Activated CD8-positive, alpha-beta T cell treated with anti-CD3 and anti-CD28 coated beads, Interleukin-2, amount 10 ng/mL, durations not matched to agents 7 days and 5 days (primary cell): ENCODE data around the gene VAPA. TPM values are rescaled to one million over a fixed set of nuclear protein-coding genes. Genes with fewer than 3 reads are reported as not detected.
"Not testable (repeated sequence)": the region's sequence is repeated elsewhere in the genome, so short reads cannot be mapped to it uniquely, and the experiment has no call there.

Experiments
- ATAC-seq: fragments of 150-1000 bp; cut with Tn5 transposase; one replicate; pipeline ENCODE4 v1.10.0; 2021; ENCODE audit warnings: moderate library complexity
- CTCF ChIA-PET: fragments of 350-600 bp; sonication (Branson Sonifier 250); formaldehyde crosslinking; loops from one replicate; lab custom pipeline; 2021; ENCODE audit warnings: antibody characterized with exemption; lab: Charles Lee
- POLR2A ChIA-PET: fragments of 350-600 bp; sonication (Branson Sonifier 250); formaldehyde crosslinking; loops from one replicate; lab custom pipeline; 2021; ENCODE audit warnings: antibody characterized with exemption; lab: Charles Lee
- DNase-seq: peaks from one replicate; pipeline ENCODE4 v3.0.0-alpha.2; 2020
- H3K27ac Mint-ChIP-seq: one replicate; pipeline ENCODE4 v1.8.0; 2021; ENCODE audit warnings: mild to moderate bottlenecking, mixed read lengths
- H3K27me3 Mint-ChIP-seq: one replicate; pipeline ENCODE4 v1.8.0; 2021; ENCODE audit warnings: low read depth, mixed read lengths
- H3K36me3 Mint-ChIP-seq: one replicate; pipeline ENCODE4 v1.8.0; 2021; ENCODE audit warnings: low read depth, mixed read lengths
- H3K4me1 Mint-ChIP-seq: one replicate; pipeline ENCODE4 v1.8.0; 2021; ENCODE audit warnings: low read depth, mixed read lengths
- H3K4me3 Mint-ChIP-seq: one replicate; pipeline ENCODE4 v1.8.0; 2021; ENCODE audit warnings: mild to moderate bottlenecking, mixed read lengths
- H3K9me3 Mint-ChIP-seq: one replicate; pipeline ENCODE4 v1.8.0; 2022; ENCODE audit warnings: mixed read lengths; ENCODE audit not compliant: insufficient read depth
- total RNA-seq, 2 experiments: library from RNA; stranded (reverse); gene quantifications; one replicate each; pipeline ENCODE4 v1.2.3, GENCODE V29; 2021

The VAPA gene
- total RNA-seq, 2 experiments from 2014 or later = 138 to 142 TPM

DNA sequence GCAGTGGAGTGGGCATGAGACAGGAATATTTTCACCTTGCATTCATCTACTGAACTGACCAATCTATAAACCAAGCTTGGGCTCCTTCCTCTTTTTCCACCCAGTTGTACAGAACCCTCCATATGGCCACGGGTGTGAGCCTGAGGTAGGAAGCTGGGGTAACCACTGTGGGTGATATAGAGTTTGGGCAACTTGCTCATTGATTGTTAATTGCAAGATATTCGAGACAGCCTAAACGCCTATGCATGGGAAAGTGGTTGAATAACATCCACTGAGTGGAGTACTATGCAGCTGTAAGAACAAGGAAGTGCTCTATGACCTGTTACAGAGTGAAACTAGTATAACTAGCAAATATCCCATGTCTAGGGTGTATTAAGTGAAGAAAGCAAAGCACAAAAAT is 7.3 kb upstream of the VAPA start:
- no peaks in the 10 kb centered on the region for H3K4me1 Mint-ChIP-seq
- H3K27me3 Mint-ChIP-seq = peaks cover 31% of the 10 kb centered on the region
- ChIA-PET POLR2A (no interaction called here), CTCF (no interaction called here)
- H3K4me3 Mint-ChIP-seq = no peak overlapping the region
- H3K9me3 Mint-ChIP-seq = no peaks in the 10 kb centered on the region
- ATAC-seq = no peak
- DNase-seq = no peak
- H3K36me3 Mint-ChIP-seq = no peaks in the 10 kb centered on the region
- H3K27ac Mint-ChIP-seq = no peak overlapping the region

GRCh38 chr18:9907867-9908266 is 5.9 kb upstream of the VAPA start:
- no peak overlapping the region for H3K4me3 Mint-ChIP-seq
- peaks cover 31% of the 10 kb centered on the region for H3K27me3 Mint-ChIP-seq
- CTCF ChIA-PET = no interaction called here
- POLR2A ChIA-PET = no interaction called here
- ATAC-seq (no peak), DNase-seq (no peak)
- no peak overlapping the region for H3K27ac Mint-ChIP-seq
- peaks cover 2% of the 10 kb centered on the region for H3K4me1 Mint-ChIP-seq
- no peaks in the 10 kb centered on the region for H3K9me3 Mint-ChIP-seq
- H3K36me3 Mint-ChIP-seq = no peaks in the 10 kb centered on the region

DNA sequence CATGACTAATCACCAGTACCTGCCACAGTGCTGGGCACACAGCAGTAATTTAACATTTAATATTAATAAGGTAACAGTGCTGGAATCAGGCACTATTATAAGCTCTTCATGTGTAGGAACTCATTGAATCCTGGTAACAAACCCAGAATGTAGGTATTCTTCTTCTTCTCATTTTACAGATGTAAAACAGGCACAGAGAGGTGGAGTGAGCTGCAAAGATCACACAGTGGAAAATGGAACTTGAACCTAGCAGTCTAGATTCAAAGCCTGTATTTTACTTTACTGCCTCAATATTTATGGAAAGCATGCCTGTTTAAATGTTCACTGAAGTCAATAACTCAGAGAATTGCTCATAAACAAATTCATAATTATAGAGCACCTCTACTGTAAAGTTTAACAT is 3.7 kb upstream of the VAPA start:
- DNase-seq (no peak), ATAC-seq (no peak)
- no peaks in the 10 kb centered on the region for H3K9me3 Mint-ChIP-seq
- H3K27ac Mint-ChIP-seq = no peak overlapping the region
- peaks cover 8% of the 10 kb centered on the region for H3K4me1 Mint-ChIP-seq
- no peaks in the 10 kb centered on the region for H3K36me3 Mint-ChIP-seq
- ChIA-PET POLR2A (no interaction called here), CTCF (no interaction called here)
- H3K4me3 Mint-ChIP-seq = no peak overlapping the region
- peaks cover 24% of the 10 kb centered on the region for H3K27me3 Mint-ChIP-seq

- ChIA-PET POLR2A (no interaction called here), CTCF (no interaction called here)
- peaks cover 13% of the 10 kb centered on the region for H3K4me1 Mint-ChIP-seq
- H3K9me3 Mint-ChIP-seq = no peaks in the 10 kb centered on the region
- H3K4me3 Mint-ChIP-seq = no peak overlapping the region
- H3K36me3 Mint-ChIP-seq = no peaks in the 10 kb centered on the region
- no peak for ATAC-seq
- H3K27ac Mint-ChIP-seq = no peak overlapping the region
- no peak for DNase-seq
- H3K27me3 Mint-ChIP-seq = peaks cover 23% of the 10 kb centered on the region
These were observed 3.2 kb upstream of the VAPA start for GRCh38 chr18:9910661-9911060.

GRCh38 chr18:9911226-9911625 is 2.6 kb upstream of the VAPA start:
- no peak for DNase-seq
- ChIA-PET POLR2A (interaction anchor here (0.6 to 0.7 kb wide), 2 partner anchors 13 to 204 kb away, joined by 3 read pairs; no protein-coding TSS in a partner anchor), CTCF (no interaction called here)
- peaks cover 18% of the 10 kb centered on the region for H3K27me3 Mint-ChIP-seq
- no peaks in the 10 kb centered on the region for H3K9me3 Mint-ChIP-seq
- H3K27ac Mint-ChIP-seq = no peak overlapping the region
- no peak for ATAC-seq
- no peak overlapping the region for H3K4me3 Mint-ChIP-seq
- peaks cover 19% of the 10 kb centered on the region for H3K4me1 Mint-ChIP-seq
- H3K36me3 Mint-ChIP-seq = no peaks in the 10 kb centered on the region

- CTCF ChIA-PET, POLR2A ChIA-PET, ATAC-seq, H3K9me3 Mint-ChIP-seq, H3K36me3 Mint-ChIP-seq, DNase-seq, H3K27ac Mint-ChIP-seq, H3K4me3 Mint-ChIP-seq: not testable (repeated sequence)
- Mint-ChIP-seq H3K4me1 (peaks cover 25% of the 10 kb centered on the region), H3K27me3 (peaks cover 15% of the 10 kb centered on the region)
These were observed 1.5 kb upstream of the VAPA start for GRCh38 chr18:9912285-9912684.

- Mint-ChIP-seq H3K27me3 (peaks cover 12% of the 10 kb centered on the region), H3K4me1 (peaks cover 25% of the 10 kb centered on the region), H3K36me3 (no peaks in the 10 kb centered on the region), H3K4me3 (peak overlapping the region; percentile 84), H3K9me3 (no peaks in the 10 kb centered on the region), H3K27ac (peak overlapping the region; percentile 93)
- POLR2A ChIA-PET = interaction anchor here (0.7 to 2.4 kb wide), 7 partner anchors 13 to 613 kb away, joined by 3 to 10 read pairs (median 4); partner anchors contain the start of genes NAPG and TXNDC2
- ATAC-seq = no peak
- no peak for DNase-seq
- CTCF ChIA-PET = interaction anchor here (0.7 to 1.3 kb wide), 4 partner anchors 11 to 105 kb away, joined by 3 to 10 read pairs (median 4); no protein-coding TSS in a partner anchor
These were observed 678 bp upstream of the VAPA start for GRCh38 chr18:9913151-9913525.

DNA sequence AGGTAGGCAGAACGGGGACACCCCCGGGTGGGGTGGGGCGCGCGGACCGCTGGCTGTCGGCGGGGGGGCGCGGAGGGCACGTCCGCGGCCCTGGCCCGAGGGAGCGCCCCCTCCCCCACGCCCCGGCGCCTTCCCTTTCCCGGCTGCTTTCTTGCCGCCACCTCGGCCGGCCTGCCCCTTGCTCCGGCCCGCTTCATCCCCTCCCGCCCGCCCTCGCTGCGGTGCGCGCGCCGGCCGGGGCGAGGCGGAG is 443 bp downstream of the VAPA start:
- ChIA-PET CTCF (interaction anchor here (1.3 kb wide), 1 partner anchor 37 kb away, joined by 10 read pairs; no protein-coding TSS in a partner anchor), POLR2A (interaction anchor here (1.1 to 2.4 kb wide), 5 partner anchors 9 to 296 kb away, joined by 3 to 10 read pairs (median 6); no protein-coding TSS in a partner anchor)
- peak overlapping the region; percentile 84 for H3K4me3 Mint-ChIP-seq
- no peaks in the 10 kb centered on the region for H3K9me3 Mint-ChIP-seq
- DNase-seq (no peak), ATAC-seq (no peak)
- H3K36me3 Mint-ChIP-seq = no peaks in the 10 kb centered on the region
- H3K4me1 Mint-ChIP-seq = peaks cover 25% of the 10 kb centered on the region
- peak overlapping the region; percentile 93 for H3K27ac Mint-ChIP-seq
- H3K27me3 Mint-ChIP-seq = peaks cover 6% of the 10 kb centered on the region

- DNase-seq = peak; percentile 81
- peak; percentile 41 for ATAC-seq
- peak overlapping the region; percentile 90 for H3K27ac Mint-ChIP-seq
- no peaks in the 10 kb centered on the region for H3K36me3 Mint-ChIP-seq
- CTCF ChIA-PET = interaction anchor here (0.7 kb wide), 1 partner anchor 11 kb away, joined by 3 read pairs; no protein-coding TSS in a partner anchor
- H3K4me1 Mint-ChIP-seq = peaks cover 25% of the 10 kb centered on the region
- H3K27me3 Mint-ChIP-seq = peaks cover under 1% of the 10 kb centered on the region
- H3K9me3 Mint-ChIP-seq = no peaks in the 10 kb centered on the region
- peak overlapping the region; percentile 83 for H3K4me3 Mint-ChIP-seq
- POLR2A ChIA-PET = interaction anchor here (0.9 to 2.4 kb wide), 6 partner anchors 8 to 1937 kb away, joined by 3 to 10 read pairs (median 4); partner anchors contain the start of gene NAPG
These were observed 921 bp downstream of the VAPA start for GRCh38 chr18:9914584-9915290.

GRCh38 chr18:9915291-9916076 is 1.7 kb downstream of the VAPA start:
- H3K36me3 Mint-ChIP-seq = no peaks in the 10 kb centered on the region
- CTCF ChIA-PET = interaction anchor here (0.7 kb wide), 1 partner anchor 10 kb away, joined by 3 read pairs; no protein-coding TSS in a partner anchor
- DNase-seq (no peak), ATAC-seq (no peak)
- H3K27ac Mint-ChIP-seq = peak overlapping the region; percentile 90
- peaks cover 25% of the 10 kb centered on the region for H3K4me1 Mint-ChIP-seq
- no peaks in the 10 kb centered on the region for H3K9me3 Mint-ChIP-seq
- POLR2A ChIA-PET = interaction anchor here (0.9 to 2.4 kb wide), 4 partner anchors 14 to 1937 kb away, joined by 3 to 10 read pairs (median 4); partner anchors contain the start of gene NAPG
- H3K4me3 Mint-ChIP-seq = peak overlapping the region; percentile 83
- no peaks in the 10 kb centered on the region for H3K27me3 Mint-ChIP-seq

DNA sequence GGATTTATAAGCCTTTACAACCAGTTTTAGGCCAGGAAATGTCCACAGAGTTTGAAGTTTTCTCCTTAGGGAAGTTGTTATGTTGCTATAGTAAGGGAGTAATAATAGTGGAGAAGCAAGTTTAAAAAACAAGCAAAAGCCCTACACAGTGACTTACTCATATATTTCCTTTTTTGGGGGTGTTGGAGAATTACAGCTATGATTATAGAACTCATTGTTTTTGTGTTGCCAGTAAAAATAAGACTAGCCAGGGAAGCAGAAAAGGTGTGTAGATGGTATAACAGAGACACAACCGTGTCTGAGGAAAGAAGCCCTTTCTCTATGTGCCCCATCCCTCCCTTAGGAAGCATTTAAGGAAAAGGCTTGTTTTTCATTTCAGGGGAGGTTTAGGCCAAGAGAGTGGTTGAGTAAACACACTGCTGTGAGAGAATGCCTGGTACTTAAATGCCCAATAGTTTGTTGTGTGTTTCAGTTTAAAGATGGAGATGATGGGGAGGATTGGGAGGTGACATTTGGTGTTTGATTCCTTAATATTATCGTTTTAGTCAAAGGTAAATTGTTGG is 2.3 kb downstream of the VAPA start:
- Mint-ChIP-seq H3K27ac (no peak overlapping the region), H3K4me3 (peak overlapping the region; percentile 83), H3K9me3 (no peaks in the 10 kb centered on the region), H3K36me3 (no peaks in the 10 kb centered on the region), H3K27me3 (no peaks in the 10 kb centered on the region), H3K4me1 (peaks cover 25% of the 10 kb centered on the region)
- DNase-seq (no peak), ATAC-seq (no peak)
- ChIA-PET CTCF (no interaction called here), POLR2A (no interaction called here)
